GM12864 (cell line): ENCODE results near the gene LIPC.

Source experiments
- DNase-seq: peaks from one replicate; pipeline ENCODE4 v3.0.0-alpha.2; 2011; ENCODE audit warnings: low read depth
- H3K4me3 ChIP-seq: 2 replicates; pipeline ENCODE4 v1.5.1; 2011; ENCODE audit warnings: mild to moderate bottlenecking, low read depth, low read length, control low read depth
- TF ChIP-seq, protein P1 (sequence below): IDR thresholded peaks from 2 replicates; pipeline ENCODE4 v1.5.1; 2011; ENCODE audit warnings: low read depth, mild to moderate bottlenecking, moderate library complexity, low read length, control low read depth, inconsistent platforms; ENCODE audit errors: missing control alignments

Gene LIPC

GRCh38 chr15:58404020-58404419, 27.8 kb upstream of the LIPC start:
- TF ChIP-seq, protein P1, sequence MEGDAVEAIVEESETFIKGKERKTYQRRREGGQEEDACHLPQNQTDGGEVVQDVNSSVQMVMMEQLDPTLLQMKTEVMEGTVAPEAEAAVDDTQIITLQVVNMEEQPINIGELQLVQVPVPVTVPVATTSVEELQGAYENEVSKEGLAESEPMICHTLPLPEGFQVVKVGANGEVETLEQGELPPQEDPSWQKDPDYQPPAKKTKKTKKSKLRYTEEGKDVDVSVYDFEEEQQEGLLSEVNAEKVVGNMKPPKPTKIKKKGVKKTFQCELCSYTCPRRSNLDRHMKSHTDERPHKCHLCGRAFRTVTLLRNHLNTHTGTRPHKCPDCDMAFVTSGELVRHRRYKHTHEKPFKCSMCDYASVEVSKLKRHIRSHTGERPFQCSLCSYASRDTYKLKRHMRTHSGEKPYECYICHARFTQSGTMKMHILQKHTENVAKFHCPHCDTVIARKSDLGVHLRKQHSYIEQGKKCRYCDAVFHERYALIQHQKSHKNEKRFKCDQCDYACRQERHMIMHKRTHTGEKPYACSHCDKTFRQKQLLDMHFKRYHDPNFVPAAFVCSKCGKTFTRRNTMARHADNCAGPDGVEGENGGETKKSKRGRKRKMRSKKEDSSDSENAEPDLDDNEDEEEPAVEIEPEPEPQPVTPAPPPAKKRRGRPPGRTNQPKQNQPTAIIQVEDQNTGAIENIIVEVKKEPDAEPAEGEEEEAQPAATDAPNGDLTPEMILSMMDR = no peak
- DNase-seq = no peak
- no peak overlapping the region for H3K4me3 ChIP-seq

- TF ChIP-seq, protein P1 = no peak
- DNase-seq = no peak
- no peak overlapping the region for H3K4me3 ChIP-seq
These were observed 27.1 kb upstream of the LIPC start for GRCh38 chr15:58404722-58405121.

- no peak overlapping the region for H3K4me3 ChIP-seq
- DNase-seq = no peak
- TF ChIP-seq, protein P1 = no peak
These were observed 25.9 kb upstream of the LIPC start for GRCh38 chr15:58405865-58406264.

- DNase-seq = no peak
- H3K4me3 ChIP-seq = no peak overlapping the region
- TF ChIP-seq, protein P1 = no peak
These were observed 25.0 kb upstream of the LIPC start for GRCh38 chr15:58406811-58407210.

DNA sequence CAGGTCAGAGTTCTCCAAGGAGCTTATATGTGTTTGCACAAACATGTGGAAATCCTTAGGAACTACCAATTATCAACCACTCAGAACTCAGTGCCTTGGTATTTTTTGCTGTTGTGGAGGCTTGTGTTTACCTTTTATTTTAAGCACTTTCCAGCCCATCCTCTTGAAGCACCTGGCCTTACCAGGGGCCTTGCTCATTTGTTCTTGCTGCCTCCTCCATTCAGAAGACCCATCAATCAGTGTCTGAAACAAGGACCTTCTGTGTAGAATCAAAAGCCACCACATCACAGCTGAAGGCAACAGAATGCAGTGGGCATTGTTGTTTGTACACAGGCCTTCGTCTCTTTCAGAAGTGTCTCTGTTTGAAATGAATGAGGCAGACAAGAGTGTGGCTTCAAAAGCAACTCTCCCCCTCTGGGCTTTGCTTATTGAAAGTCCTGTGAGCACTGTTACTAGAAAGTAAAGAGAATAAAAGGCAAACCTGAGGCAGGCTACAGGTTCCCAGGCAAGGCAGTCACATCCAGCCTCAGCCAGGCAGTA, 24.5 kb upstream of the LIPC start:
- no peak for DNase-seq
- H3K4me3 ChIP-seq = no peak overlapping the region
- TF ChIP-seq, protein P1 = no peak

- DNase-seq = no peak
- TF ChIP-seq, protein P1 = no peak
- no peak overlapping the region for H3K4me3 ChIP-seq
These were observed 24.0 kb upstream of the LIPC start for GRCh38 chr15:58407778-58408177.

- DNase-seq = no peak
- TF ChIP-seq, protein P1 = no peak
- no peak overlapping the region for H3K4me3 ChIP-seq
These were observed 21.9 kb upstream of the LIPC start for GRCh38 chr15:58409861-58410260.
